ENCODE results near the gene LIMD2. TPM values are rescaled to one million over a fixed set of nuclear protein-coding genes. Genes with fewer than 3 reads are reported as not detected.
A peak's percentile ranks its signal among the peaks of the same experiment; 100 is the strongest.

Gene LIMD2
- total and polyA plus RNA-seq, 9 donors: 7.7 to 15.5 (median 10.9) TPM

GRCh38 chr17:63702721-63703015 lies 2.7 kb upstream of the LIMD2 start:
- H3K9me3 ChIP-seq (replicated peaks; ENCODE audit: control insufficient read depth, low read depth, low read length): no peaks in the 10 kb centered on the region
- no peak for DNase-seq
- no peaks in the 10 kb centered on the region for H3K27me3 ChIP-seq (ENCODE audit: control insufficient read depth, insufficient read depth, low read length)
- H3K36me3 ChIP-seq (ENCODE audit: control insufficient read depth, insufficient read depth, low read length): peaks cover 42% of the 10 kb centered on the region
- peaks cover 18% of the 10 kb centered on the region for H3K4me1 ChIP-seq (ENCODE audit: control insufficient read depth, insufficient read depth, low read length)
- WGBS (ENCODE audit: insufficient coverage): 80% methylated on average over 3 of the region's 6 CpGs
- H3K4me3 ChIP-seq (ENCODE audit: low read length): no peak overlapping the region
- H3K27ac ChIP-seq (ENCODE audit: low read length): no peak overlapping the region

- H3K4me1 ChIP-seq (ENCODE audit: control insufficient read depth, insufficient read depth, low read length): peaks cover 18% of the 10 kb centered on the region
- WGBS (ENCODE audit: insufficient coverage): 75% methylated on average over 9 of the region's 19 CpGs
- no peak overlapping the region for H3K4me3 ChIP-seq (ENCODE audit: low read length)
- peaks cover 38% of the 10 kb centered on the region for H3K36me3 ChIP-seq (ENCODE audit: control insufficient read depth, insufficient read depth, low read length)
- no peaks in the 10 kb centered on the region for H3K9me3 ChIP-seq (replicated peaks; ENCODE audit: control insufficient read depth, low read depth, low read length)
- DNase-seq: no peak
- no peaks in the 10 kb centered on the region for H3K27me3 ChIP-seq (ENCODE audit: control insufficient read depth, insufficient read depth, low read length)
- no peak overlapping the region for H3K27ac ChIP-seq (ENCODE audit: low read length)
These were observed 2.2 kb upstream of the LIMD2 start for GRCh38 chr17:63701868-63702720.

- Histone ChIP-seq H3K27me3 (ENCODE audit: control insufficient read depth, insufficient read depth, low read length) (no peaks in the 10 kb centered on the region), H3K36me3 (ENCODE audit: control insufficient read depth, insufficient read depth, low read length) (peaks cover 33% of the 10 kb centered on the region), H3K27ac (ENCODE audit: low read length) (peak overlapping the region; percentile 69), H3K9me3 (replicated peaks; ENCODE audit: control insufficient read depth, low read depth, low read length) (no peaks in the 10 kb centered on the region), H3K4me3 (ENCODE audit: low read length) (peak overlapping the region; percentile 37), H3K4me1 (ENCODE audit: control insufficient read depth, insufficient read depth, low read length) (peaks cover 18% of the 10 kb centered on the region)
- WGBS (ENCODE audit: insufficient coverage): 56% methylated on average over 9 of the region's 10 CpGs
- no peak for DNase-seq
These were observed 1.5 kb upstream of the LIMD2 start for GRCh38 chr17:63701456-63701820.

- peaks cover 27% of the 10 kb centered on the region for H3K36me3 ChIP-seq (ENCODE audit: control insufficient read depth, insufficient read depth, low read length)
- DNase-seq: peak; percentile 69
These were observed 867 bp upstream of the LIMD2 start for GRCh38 chr17:63700528-63701455.

GRCh38 chr17:63698886-63699637 lies 863 bp downstream of the LIMD2 start:
- H3K9me3 ChIP-seq (replicated peaks; ENCODE audit: control insufficient read depth, low read depth, low read length): no peaks in the 10 kb centered on the region
- peak; percentile 63 for DNase-seq
- H3K4me3 ChIP-seq (ENCODE audit: low read length): peak overlapping the region; percentile 36
- WGBS (ENCODE audit: insufficient coverage): 9% methylated on average over 29 of the region's 45 CpGs
- H3K4me1 ChIP-seq (ENCODE audit: control insufficient read depth, insufficient read depth, low read length): peaks cover 18% of the 10 kb centered on the region
- H3K36me3 ChIP-seq (ENCODE audit: control insufficient read depth, insufficient read depth, low read length): peaks cover 19% of the 10 kb centered on the region
- H3K27me3 ChIP-seq (ENCODE audit: control insufficient read depth, insufficient read depth, low read length): no peaks in the 10 kb centered on the region
- no peak overlapping the region for H3K27ac ChIP-seq (ENCODE audit: low read length)

More at GRCh38 chr17:63700528-63701455, 867 bp upstream of the LIMD2 start:
- WGBS (ENCODE audit: insufficient coverage): under 1% methylated on average over 83 of the region's 88 CpGs
- Histone ChIP-seq H3K27ac (ENCODE audit: low read length) (peak overlapping the region; percentile 69), H3K27me3 (ENCODE audit: control insufficient read depth, insufficient read depth, low read length) (no peaks in the 10 kb centered on the region), H3K4me3 (ENCODE audit: low read length) (peak overlapping the region; percentile 38), H3K4me1 (ENCODE audit: control insufficient read depth, insufficient read depth, low read length) (peaks cover 18% of the 10 kb centered on the region), H3K9me3 (replicated peaks; ENCODE audit: control insufficient read depth, low read depth, low read length) (no peaks in the 10 kb centered on the region)

- Histone ChIP-seq H3K4me3 (ENCODE audit: low read length) (peak overlapping the region; percentile 36), H3K9me3 (replicated peaks; ENCODE audit: control insufficient read depth, low read depth, low read length) (no peaks in the 10 kb centered on the region), H3K27ac (ENCODE audit: low read length) (no peak overlapping the region), H3K4me1 (ENCODE audit: control insufficient read depth, insufficient read depth, low read length) (peaks cover 18% of the 10 kb centered on the region), H3K27me3 (ENCODE audit: control insufficient read depth, insufficient read depth, low read length) (no peaks in the 10 kb centered on the region), H3K36me3 (ENCODE audit: control insufficient read depth, insufficient read depth, low read length) (peaks cover 20% of the 10 kb centered on the region)
- no peak for DNase-seq
- 28% methylated on average over 16 of the region's 24 CpGs for WGBS (ENCODE audit: insufficient coverage)
These were observed 1.5 kb downstream of the LIMD2 start for GRCh38 chr17:63698381-63698885.

GRCh38 chr17:63697341-63698286 lies 2.3 kb downstream of the LIMD2 start:
- Histone ChIP-seq H3K27me3 (ENCODE audit: control insufficient read depth, insufficient read depth, low read length) (no peaks in the 10 kb centered on the region), H3K4me3 (ENCODE audit: low read length) (peak overlapping the region; percentile 36), H3K27ac (ENCODE audit: low read length) (no peak overlapping the region), H3K4me1 (ENCODE audit: control insufficient read depth, insufficient read depth, low read length) (peaks cover 18% of the 10 kb centered on the region), H3K9me3 (replicated peaks; ENCODE audit: control insufficient read depth, low read depth, low read length) (no peaks in the 10 kb centered on the region), H3K36me3 (ENCODE audit: control insufficient read depth, insufficient read depth, low read length) (peaks cover 21% of the 10 kb centered on the region)
- peak; percentile 43 for DNase-seq
- WGBS (ENCODE audit: insufficient coverage): 75% methylated on average over 9 of the region's 22 CpGs

- 58% methylated on average over 9 of the region's 9 CpGs for WGBS (ENCODE audit: insufficient coverage)
- peak; percentile 43 for DNase-seq
- H3K27ac ChIP-seq (ENCODE audit: low read length): no peak overlapping the region
- H3K4me1 ChIP-seq (ENCODE audit: control insufficient read depth, insufficient read depth, low read length): peaks cover 15% of the 10 kb centered on the region
- no peaks in the 10 kb centered on the region for H3K9me3 ChIP-seq (replicated peaks; ENCODE audit: control insufficient read depth, low read depth, low read length)
- peaks cover 33% of the 10 kb centered on the region for H3K36me3 ChIP-seq (ENCODE audit: control insufficient read depth, insufficient read depth, low read length)
- no peak overlapping the region for H3K4me3 ChIP-seq (ENCODE audit: low read length)
- no peaks in the 10 kb centered on the region for H3K27me3 ChIP-seq (ENCODE audit: control insufficient read depth, insufficient read depth, low read length)
These were observed 3.5 kb downstream of the LIMD2 start for GRCh38 chr17:63696381-63696961.

- Histone ChIP-seq H3K27ac (ENCODE audit: low read length) (no peak overlapping the region), H3K27me3 (ENCODE audit: control insufficient read depth, insufficient read depth, low read length) (no peaks in the 10 kb centered on the region), H3K4me3 (ENCODE audit: low read length) (no peak overlapping the region), H3K36me3 (ENCODE audit: control insufficient read depth, insufficient read depth, low read length) (peaks cover 39% of the 10 kb centered on the region), H3K4me1 (ENCODE audit: control insufficient read depth, insufficient read depth, low read length) (peaks cover 10% of the 10 kb centered on the region), H3K9me3 (replicated peaks; ENCODE audit: control insufficient read depth, low read depth, low read length) (no peaks in the 10 kb centered on the region)
- 67% methylated on average over 1 of the region's 6 CpGs for WGBS (ENCODE audit: insufficient coverage)
- no peak for DNase-seq
These were observed 4.0 kb downstream of the LIMD2 start for GRCh38 chr17:63695889-63696288.

All from muscle of leg (tissue), 11 donors.